Measurements from ENCODE around the gene EYS. TPM values are rescaled to one million over a fixed set of nuclear protein-coding genes. Genes with fewer than 3 reads are reported as not detected.

Gene EYS
- total and polyA plus RNA-seq, 4 donors, result 0.53 to 4.5 (median 2.4) TPM

DNA sequence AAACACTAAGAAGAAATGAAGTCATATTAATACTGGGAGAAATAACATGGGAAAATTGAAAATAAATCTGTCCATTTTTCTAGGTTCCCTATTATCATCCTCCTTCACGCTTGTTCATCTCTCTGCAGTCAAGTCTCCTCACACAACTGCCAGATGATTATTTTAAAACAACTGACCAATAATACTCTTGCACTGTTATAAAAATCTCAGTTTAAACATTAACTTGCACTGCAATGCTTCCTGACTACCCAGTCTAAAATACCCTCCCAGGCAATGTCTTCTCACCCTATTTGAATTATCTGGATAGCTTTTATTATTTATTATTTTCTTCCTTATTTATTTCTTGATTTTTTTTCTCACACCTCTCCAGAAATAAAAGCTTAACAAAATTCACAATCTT, 5.7 kb downstream of the EYS start:
- Histone ChIP-seq H3K4me1 (ENCODE audit: control insufficient read depth, insufficient read depth, low read length) (no peaks in the 10 kb centered on the region), H3K27me3 (ENCODE audit: control insufficient read depth, insufficient read depth, low read length) (no peaks in the 10 kb centered on the region), H3K4me3 (ENCODE audit: low read depth, low read length) (no peak overlapping the region), H3K27ac (ENCODE audit: low read depth, low read length) (no peak overlapping the region), H3K9me3 (ENCODE audit: control insufficient read depth, insufficient read depth, low read length) (no peaks in the 10 kb centered on the region), H3K36me3 (ENCODE audit: control insufficient read depth, insufficient read depth, low read length) (no peaks in the 10 kb centered on the region)
- WGBS (ENCODE audit: insufficient coverage), result 100% methylated on average over 1 of the region's 1 CpG
- no peak for DNase-seq (ENCODE audit: low read depth in 4 of 6, low spot score in 6 of 6)

GRCh38 chr6:65700561-65700960, 6.5 kb downstream of the EYS start:
- Histone ChIP-seq H3K9me3 (ENCODE audit: control insufficient read depth, insufficient read depth, low read length) (no peaks in the 10 kb centered on the region), H3K4me1 (ENCODE audit: control insufficient read depth, insufficient read depth, low read length) (no peaks in the 10 kb centered on the region), H3K27ac (ENCODE audit: low read depth, low read length) (no peak overlapping the region), H3K4me3 (ENCODE audit: low read depth, low read length) (no peak overlapping the region), H3K27me3 (ENCODE audit: control insufficient read depth, insufficient read depth, low read length) (no peaks in the 10 kb centered on the region), H3K36me3 (ENCODE audit: control insufficient read depth, insufficient read depth, low read length) (no peaks in the 10 kb centered on the region)
- WGBS (ENCODE audit: insufficient coverage), result 83% methylated on average over 1 of the region's 4 CpGs
- peak in 1 of 6 donors; percentile 67 for DNase-seq (ENCODE audit: low read depth in 4 of 6, low spot score in 6 of 6)

- Histone ChIP-seq H3K27me3 (ENCODE audit: control insufficient read depth, insufficient read depth, low read length) (no peaks in the 10 kb centered on the region), H3K4me3 (ENCODE audit: low read depth, low read length) (no peak overlapping the region), H3K4me1 (ENCODE audit: control insufficient read depth, insufficient read depth, low read length) (no peaks in the 10 kb centered on the region), H3K9me3 (ENCODE audit: control insufficient read depth, insufficient read depth, low read length) (no peaks in the 10 kb centered on the region), H3K27ac (ENCODE audit: low read depth, low read length) (no peak overlapping the region), H3K36me3 (ENCODE audit: control insufficient read depth, insufficient read depth, low read length) (no peaks in the 10 kb centered on the region)
- no CpG with 5 or more reads among the region's 3 CpGs for WGBS (ENCODE audit: insufficient coverage)
- no peak for DNase-seq (ENCODE audit: low read depth in 4 of 6, low spot score in 6 of 6)
These were observed 14.9 kb downstream of the EYS start for GRCh38 chr6:65692109-65692508.

GRCh38 chr6:65680232-65680631, 26.8 kb downstream of the EYS start:
- no peaks in the 10 kb centered on the region for H3K36me3 ChIP-seq (ENCODE audit: control insufficient read depth, insufficient read depth, low read length)
- no peaks in the 10 kb centered on the region for H3K4me1 ChIP-seq (ENCODE audit: control insufficient read depth, insufficient read depth, low read length)
- no peaks in the 10 kb centered on the region for H3K9me3 ChIP-seq (ENCODE audit: control insufficient read depth, insufficient read depth, low read length)
- no peaks in the 10 kb centered on the region for H3K27me3 ChIP-seq (ENCODE audit: control insufficient read depth, insufficient read depth, low read length)
- no peak overlapping the region for H3K4me3 ChIP-seq (ENCODE audit: low read depth, low read length)
- H3K27ac ChIP-seq (ENCODE audit: low read depth, low read length), result no peak overlapping the region
- DNase-seq (ENCODE audit: low read depth in 4 of 6, low spot score in 6 of 6), result no peak

DNA sequence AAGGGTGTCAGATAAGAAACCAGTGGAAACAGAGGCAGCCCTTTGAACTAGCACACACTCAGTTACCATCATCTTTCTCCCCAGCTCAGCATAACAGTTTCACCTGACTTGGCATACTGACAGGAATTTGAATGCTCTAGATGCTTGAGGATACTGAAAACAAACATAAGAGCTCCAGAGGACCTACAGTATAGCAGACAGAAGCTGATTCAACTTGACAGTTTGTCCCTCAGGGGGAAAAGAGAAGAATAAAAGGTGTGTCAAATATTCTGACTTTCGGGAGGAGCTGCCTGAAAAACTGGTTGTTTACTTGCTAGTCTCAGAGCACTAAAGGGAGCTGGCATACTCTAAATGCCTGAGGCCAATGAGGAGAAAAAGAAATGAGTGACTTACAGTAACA, 35.1 kb downstream of the EYS start:
- H3K4me1 ChIP-seq (ENCODE audit: control insufficient read depth, insufficient read depth, low read length), result no peaks in the 10 kb centered on the region
- no peaks in the 10 kb centered on the region for H3K9me3 ChIP-seq (ENCODE audit: control insufficient read depth, insufficient read depth, low read length)
- H3K4me3 ChIP-seq (ENCODE audit: low read depth, low read length), result no peak overlapping the region
- no peak for DNase-seq (ENCODE audit: low read depth in 4 of 6, low spot score in 6 of 6)
- no peaks in the 10 kb centered on the region for H3K27me3 ChIP-seq (ENCODE audit: control insufficient read depth, insufficient read depth, low read length)
- H3K27ac ChIP-seq (ENCODE audit: low read depth, low read length), result no peak overlapping the region
- H3K36me3 ChIP-seq (ENCODE audit: control insufficient read depth, insufficient read depth, low read length), result no peaks in the 10 kb centered on the region
- no CpG with 5 or more reads among the region's 1 CpG for WGBS (ENCODE audit: insufficient coverage)

DNA sequence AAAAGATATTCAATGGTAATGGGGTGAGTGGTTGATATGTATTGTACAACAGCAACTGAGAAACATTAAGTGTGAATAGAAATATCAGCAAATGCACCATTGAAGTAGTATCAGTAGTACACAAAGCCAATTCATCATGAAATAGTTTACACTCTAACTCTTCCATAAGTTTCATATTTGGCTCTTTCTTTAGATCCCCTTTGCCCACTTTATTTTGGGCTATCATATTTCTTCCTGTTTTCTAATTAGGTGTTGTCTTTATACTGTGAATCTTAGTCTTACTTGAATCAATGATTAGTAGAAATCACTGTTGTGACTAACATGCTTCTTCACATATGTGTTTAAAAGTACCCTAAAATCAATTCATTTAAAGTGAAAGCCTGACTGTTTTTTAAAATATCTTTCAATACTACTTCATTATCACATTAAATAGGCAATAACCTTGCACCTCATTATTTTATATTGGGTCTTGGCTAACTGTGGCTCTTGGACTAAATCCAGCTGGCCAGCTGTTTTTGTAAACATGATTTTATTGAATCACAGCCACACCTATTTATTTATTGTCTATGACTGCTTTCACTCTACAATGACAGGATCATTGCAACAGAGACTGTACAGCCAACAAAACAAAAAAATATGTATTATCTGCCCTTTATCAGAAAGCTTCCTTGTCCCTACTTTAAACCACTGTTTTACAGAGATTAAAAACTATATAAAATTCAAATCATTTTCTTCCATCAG, 38.9 kb downstream of the EYS start:
- DNase-seq (ENCODE audit: low read depth in 4 of 6, low spot score in 6 of 6), result no peak
- H3K27me3 ChIP-seq (ENCODE audit: control insufficient read depth, insufficient read depth, low read length), result no peaks in the 10 kb centered on the region
- no peaks in the 10 kb centered on the region for H3K9me3 ChIP-seq (ENCODE audit: control insufficient read depth, insufficient read depth, low read length)
- H3K36me3 ChIP-seq (ENCODE audit: control insufficient read depth, insufficient read depth, low read length), result no peaks in the 10 kb centered on the region
- no peak overlapping the region for H3K4me3 ChIP-seq (ENCODE audit: low read depth, low read length)
- no peak overlapping the region for H3K27ac ChIP-seq (ENCODE audit: low read depth, low read length)
- no peaks in the 10 kb centered on the region for H3K4me1 ChIP-seq (ENCODE audit: control insufficient read depth, insufficient read depth, low read length)

DNA sequence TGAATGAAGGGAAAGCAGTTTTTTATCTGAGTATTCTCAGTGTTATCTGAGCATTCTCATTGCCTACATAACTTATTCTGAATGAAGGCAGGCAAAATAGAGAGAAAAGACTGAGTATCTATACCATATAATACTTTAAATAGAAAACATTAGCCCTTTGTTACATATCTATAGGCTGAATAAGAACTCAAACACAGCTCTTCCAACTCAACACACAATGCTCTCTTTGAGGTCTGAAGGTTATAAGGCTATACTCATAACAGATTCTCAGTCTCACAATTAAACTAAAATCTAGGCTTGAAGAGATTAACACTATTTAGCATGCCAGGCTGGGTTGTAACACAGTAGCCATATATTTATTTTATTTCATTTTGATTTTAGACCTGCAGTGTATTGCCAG, 56.9 kb downstream of the EYS start:
- Histone ChIP-seq H3K36me3 (ENCODE audit: control insufficient read depth, insufficient read depth, low read length) (no peaks in the 10 kb centered on the region), H3K27ac (ENCODE audit: low read depth, low read length) (no peak overlapping the region), H3K4me3 (ENCODE audit: low read depth, low read length) (no peak overlapping the region), H3K9me3 (ENCODE audit: control insufficient read depth, insufficient read depth, low read length) (peaks cover 3% of the 10 kb centered on the region), H3K4me1 (ENCODE audit: control insufficient read depth, insufficient read depth, low read length) (no peaks in the 10 kb centered on the region), H3K27me3 (ENCODE audit: control insufficient read depth, insufficient read depth, low read length) (no peaks in the 10 kb centered on the region)
- DNase-seq (ENCODE audit: low read depth in 4 of 6, low spot score in 6 of 6), result no peak

- WGBS (ENCODE audit: insufficient coverage), result no CpG with 5 or more reads among the region's 3 CpGs
- DNase-seq (ENCODE audit: low read depth in 4 of 6, low spot score in 6 of 6), result no peak
- no peak overlapping the region for H3K4me3 ChIP-seq (ENCODE audit: low read depth, low read length)
These were observed 57.6 kb downstream of the EYS start for GRCh38 chr6:65649392-65649791.

DNA sequence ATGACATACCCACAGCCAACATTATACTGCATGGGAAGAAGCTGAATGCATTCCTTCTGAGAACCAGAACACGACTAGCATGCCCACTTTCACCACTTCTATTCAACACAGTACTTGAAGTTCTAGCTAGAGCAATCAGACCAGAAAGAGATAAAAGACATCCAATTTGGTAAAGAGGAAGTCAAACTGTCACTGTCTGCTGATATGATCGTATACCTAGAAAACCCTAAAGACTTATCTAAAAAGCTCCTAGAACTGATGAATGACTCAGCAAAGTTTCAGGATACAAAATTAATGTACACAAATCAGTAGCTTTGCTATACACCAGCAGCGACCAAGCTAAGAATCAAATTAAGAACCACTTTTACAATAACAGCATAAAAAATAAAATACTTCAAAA, 60.5 kb downstream of the EYS start:
- Histone ChIP-seq H3K36me3 (ENCODE audit: control insufficient read depth, insufficient read depth, low read length) (no peaks in the 10 kb centered on the region), H3K27me3 (ENCODE audit: control insufficient read depth, insufficient read depth, low read length) (no peaks in the 10 kb centered on the region), H3K27ac (ENCODE audit: low read depth, low read length) (no peak overlapping the region), H3K9me3 (ENCODE audit: control insufficient read depth, insufficient read depth, low read length) (peaks cover 3% of the 10 kb centered on the region), H3K4me1 (ENCODE audit: control insufficient read depth, insufficient read depth, low read length) (no peaks in the 10 kb centered on the region), H3K4me3 (ENCODE audit: low read depth, low read length) (no peak overlapping the region)
- no peak for DNase-seq (ENCODE audit: low read depth in 4 of 6, low spot score in 6 of 6)
- 80% methylated on average over 1 of the region's 3 CpGs for WGBS (ENCODE audit: insufficient coverage)

More at GRCh38 chr6:65649392-65649791, 57.6 kb downstream of the EYS start:
- Histone ChIP-seq H3K27me3 (ENCODE audit: control insufficient read depth, insufficient read depth, low read length) (no peaks in the 10 kb centered on the region), H3K9me3 (ENCODE audit: control insufficient read depth, insufficient read depth, low read length) (peaks cover 3% of the 10 kb centered on the region), H3K36me3 (ENCODE audit: control insufficient read depth, insufficient read depth, low read length) (no peaks in the 10 kb centered on the region), H3K4me1 (ENCODE audit: control insufficient read depth, insufficient read depth, low read length) (no peaks in the 10 kb centered on the region), H3K27ac (ENCODE audit: low read depth, low read length) (no peak overlapping the region)

GRCh38 chr6:65642776-65643175, 64.2 kb downstream of the EYS start:
- peaks cover 3% of the 10 kb centered on the region for H3K9me3 ChIP-seq (ENCODE audit: control insufficient read depth, insufficient read depth, low read length)
- no peaks in the 10 kb centered on the region for H3K4me1 ChIP-seq (ENCODE audit: control insufficient read depth, insufficient read depth, low read length)
- DNase-seq (ENCODE audit: low read depth in 4 of 6, low spot score in 6 of 6), result no peak
- WGBS (ENCODE audit: insufficient coverage), result no CpG with 5 or more reads among the region's 1 CpG
- H3K4me3 ChIP-seq (ENCODE audit: low read depth, low read length), result no peak overlapping the region
- H3K27ac ChIP-seq (ENCODE audit: low read depth, low read length), result no peak overlapping the region
- H3K27me3 ChIP-seq (ENCODE audit: control insufficient read depth, insufficient read depth, low read length), result no peaks in the 10 kb centered on the region
- H3K36me3 ChIP-seq (ENCODE audit: control insufficient read depth, insufficient read depth, low read length), result no peaks in the 10 kb centered on the region

All from spinal cord (tissue), 10 donors.